Mesothelial cell of epicardium (in vitro differentiated cells): ENCODE results near the gene NSFL1C. TPM values are rescaled to one million over a fixed set of nuclear protein-coding genes. Genes with fewer than 3 reads are reported as not detected.
A peak's percentile ranks its signal among the peaks of the same experiment; 100 is the strongest.

ENCODE experiments used
- DNase-seq, 2 experiments: peaks; one replicate each; pipeline ENCODE4 v3.0.0; 2021; ENCODE audit warnings: low spot score in 2 of 2; ENCODE audit not compliant: unreplicated experiment in 2 of 2
- H3K27ac Mint-ChIP-seq: 2 replicates; pipeline ENCODE4 v1.8.0; 2021; ENCODE audit warnings: mixed read lengths
- H3K27me3 Mint-ChIP-seq: 2 replicates; pipeline ENCODE4 v1.8.0; 2021; ENCODE audit warnings: low read depth, mixed read lengths
- H3K36me3 Mint-ChIP-seq: 2 replicates; pipeline ENCODE4 v1.8.0; 2021; ENCODE audit warnings: mixed read lengths
- H3K4me1 Mint-ChIP-seq: 2 replicates; pipeline ENCODE4 v1.8.0; 2021; ENCODE audit warnings: mixed read lengths
- H3K4me3 Mint-ChIP-seq: 2 replicates; pipeline ENCODE4 v1.8.0; 2021; ENCODE audit warnings: mild to moderate bottlenecking, moderate library complexity, mixed read lengths
- H3K9me3 Mint-ChIP-seq: 2 replicates; pipeline ENCODE4 v1.8.0; 2021; ENCODE audit warnings: mixed read lengths
- CTCF ChIP-seq: fragments of 200-600 bp; sonication (generic); IDR thresholded peaks from one replicate; pipeline ENCODE4 v1.5.0; 2021; ENCODE audit warnings: antibody characterized with exemption; ENCODE audit not compliant: unreplicated experiment
- total RNA-seq: library from RNA; stranded (reverse); gene quantifications from 3 replicates; pipeline ENCODE4 v1.2.1, GENCODE V29; 2021

Gene NSFL1C
- total RNA-seq, 1 donor from 2014 or later = 74.8 TPM

GRCh38 chr20:1462834-1463233 is 3.8 kb downstream of the NSFL1C start:
- no peak for TF ChIP-seq CTCF
- H3K4me1 Mint-ChIP-seq = peaks cover 14% of the 10 kb centered on the region
- DNase-seq = no peak
- no peak overlapping the region for H3K27ac Mint-ChIP-seq
- H3K27me3 Mint-ChIP-seq = no peaks in the 10 kb centered on the region
- no peak overlapping the region for H3K4me3 Mint-ChIP-seq
- peaks cover 9% of the 10 kb centered on the region for H3K36me3 Mint-ChIP-seq
- H3K9me3 Mint-ChIP-seq = no peaks in the 10 kb centered on the region

GRCh38 chr20:1462001-1462400 is 4.6 kb downstream of the NSFL1C start:
- H3K27ac Mint-ChIP-seq = no peak overlapping the region
- no peaks in the 10 kb centered on the region for H3K9me3 Mint-ChIP-seq
- no peak overlapping the region for H3K4me3 Mint-ChIP-seq
- no peaks in the 10 kb centered on the region for H3K27me3 Mint-ChIP-seq
- TF ChIP-seq CTCF = no peak
- H3K4me1 Mint-ChIP-seq = peaks cover 14% of the 10 kb centered on the region
- no peak for DNase-seq
- H3K36me3 Mint-ChIP-seq = peaks cover 14% of the 10 kb centered on the region

- Mint-ChIP-seq H3K36me3 (peaks cover 14% of the 10 kb centered on the region), H3K27ac (no peak overlapping the region), H3K27me3 (no peaks in the 10 kb centered on the region), H3K4me1 (peaks cover 8% of the 10 kb centered on the region), H3K9me3 (no peaks in the 10 kb centered on the region), H3K4me3 (no peak overlapping the region)
- TF ChIP-seq CTCF = no peak
- DNase-seq = no peak
These were observed 6.4 kb downstream of the NSFL1C start for GRCh38 chr20:1460275-1460674.

GRCh38 chr20:1457992-1458391 is 8.7 kb downstream of the NSFL1C start:
- Mint-ChIP-seq H3K4me1 (peaks cover 2% of the 10 kb centered on the region), H3K27me3 (no peaks in the 10 kb centered on the region), H3K36me3 (peaks cover 30% of the 10 kb centered on the region), H3K4me3 (no peak overlapping the region), H3K9me3 (no peaks in the 10 kb centered on the region), H3K27ac (no peak overlapping the region)
- no peak for DNase-seq
- no peak for TF ChIP-seq CTCF

- H3K4me3 Mint-ChIP-seq = no peak overlapping the region
These were observed 10.3 kb downstream of the NSFL1C start for GRCh38 chr20:1456300-1456699.

More at GRCh38 chr20:1456300-1456699, 10.3 kb downstream of the NSFL1C start:
- no peak for DNase-seq
- Mint-ChIP-seq H3K27ac (peak overlapping the region; percentile 17), H3K36me3 (peaks cover 37% of the 10 kb centered on the region), H3K9me3 (no peaks in the 10 kb centered on the region), H3K27me3 (no peaks in the 10 kb centered on the region), H3K4me1 (peaks cover 2% of the 10 kb centered on the region)
- no peak for TF ChIP-seq CTCF
